Gastrocnemius medialis (tissue), 4 donors: ENCODE data around the gene TAF5L. TPM values are rescaled to one million over a fixed set of nuclear protein-coding genes. Genes with fewer than 3 reads are reported as not detected.

Experiments
- ATAC-seq, 2 donors: fragments of 150-250 bp; one replicate each; pipeline ENCODE4 v1.9.1; 2016
- DNase-seq, 2 donors: peaks; one replicate each; pipeline ENCODE4 v3.0.0-alpha.2; 2019
- H3K27ac ChIP-seq, 4 donors: fragments of 200-600 bp; sonication (generic); 1 replicate in 1 of 4; 2 replicates in 3 of 4; pipeline ENCODE4 v1.5.1; 2016 to 2018; ENCODE audit warnings: mild to moderate bottlenecking in 2 of 4, moderate library complexity in 1 of 4
- H3K27me3 ChIP-seq, 3 donors: fragments of 200-600 bp; sonication (generic) in 2 of 3; 1 replicate in 1 of 3; 2 replicates in 2 of 3; pipeline versions ENCODE4 v1.5.1 to v1.6.0; 2016 to 2019; ENCODE audit warnings: mild to moderate bottlenecking in 1 of 3, moderate library complexity in 1 of 3
- H3K36me3 ChIP-seq, 2 donors: fragments of 200-600 bp; sonication (generic) in 1 of 2; one replicate each; pipeline ENCODE4 v1.5.1; 2017 to 2018
- H3K4me1 ChIP-seq, 2 donors: fragments of 200-600 bp; sonication (generic) in 1 of 2; one replicate each; pipeline ENCODE4 v1.5.1; 2016 to 2017; ENCODE audit warnings: mild to moderate bottlenecking in 2 of 2
- H3K4me3 ChIP-seq, 4 donors: fragments of 200-600 bp; sonication (generic) in 3 of 4; 1 replicate in 1 of 4; 2 replicates in 3 of 4; pipeline ENCODE4 v1.5.1; 2016 to 2019; ENCODE audit warnings: mild to moderate bottlenecking in 2 of 4
- H3K9me3 ChIP-seq, 3 donors: fragments of 200-600 bp; sonication (generic) in 2 of 3; 1 replicate in 1 of 3; 2 replicates in 2 of 3; pipeline ENCODE4 v1.5.1; 2016 to 2019
- CTCF ChIP-seq, 5 experiments: fragments of 450-650 bp in 3 of 5; fragments of 200-600 bp in 2 of 5; sonication (generic) in 2 of 5; IDR thresholded peaks in 4 of 5; conservative IDR thresholded peaks in 1 of 5; 1 replicate in 4 of 5; 2 replicates in 1 of 5; pipeline ENCODE4 v1.5.1; 2016 to 2019; ENCODE audit warnings: antibody characterized with exemption in 5 of 5, mild to moderate bottlenecking in 3 of 5, moderate library complexity in 3 of 5
- POLR2A ChIP-seq, 2 donors: fragments of 450-650 bp; IDR thresholded peaks; one replicate each; pipeline ENCODE4 v1.6.1; 2017; ENCODE audit warnings: antibody characterized with exemption in 2 of 2, mild to moderate bottlenecking in 2 of 2, moderate library complexity in 2 of 2
- in situ Hi-C, 4 donors: fragments of 200-750 bp; cut with MboI; loops; one replicate each; pipeline versions ENCODE4 v1.15.0 to v1.8.0; 2017; ENCODE audit warnings: low sequenced_read_pairs in 4 of 4
- intact Hi-C: fragments of 100-400 bp; cut with DNase I; formaldehyde crosslinking; loops from one replicate; pipeline ENCODE4 v1.15.1; 2023; ENCODE audit warnings: low total_unique reads
- total RNA-seq, 4 donors: library from RNA; depleted of rRNA; stranded (reverse); fragments of >200 nt; gene quantifications; one replicate each; pipeline versions ENCODE4 v1.1.0 to v1.2.3, GENCODE V29; 2016

Gene TAF5L
- total RNA-seq, 4 donors from 2014 or later = 14.5 to 37.4 (median 24.3) TPM

- Histone ChIP-seq H3K9me3 (no peaks in the 10 kb centered on the region), H3K36me3 (peaks cover 0 to 69% of the 10 kb centered on the region in 2 donors), H3K27ac (no peak overlapping the region), H3K4me3 (no peak overlapping the region), H3K27me3 (no peaks in the 10 kb centered on the region), H3K4me1 (peaks cover 10 to 18% of the 10 kb centered on the region in 2 donors)
- TF ChIP-seq CTCF (IDR thresholded peaks at IDR 0.05 in 4 of 5, conservative IDR thresholded peaks at IDR 0.05 in 1 of 5) = no peak
- TF ChIP-seq POLR2A (IDR thresholded peaks at IDR 0.05) = no peak
- DNase-seq (no peak), ATAC-seq (no peak)
- intact Hi-C loops = loop anchor here (5.0 kb wide), 1 partner anchor 353 kb away; no protein-coding TSS in a partner anchor
- in situ Hi-C loops = no loop called here
Observed at GRCh38 chr1:229645324-229645993, 19.5 kb upstream of the TAF5L start.

GRCh38 chr1:229643996-229644745, 18.2 kb upstream of the TAF5L start:
- intact Hi-C loops = no loop called here

DNA sequence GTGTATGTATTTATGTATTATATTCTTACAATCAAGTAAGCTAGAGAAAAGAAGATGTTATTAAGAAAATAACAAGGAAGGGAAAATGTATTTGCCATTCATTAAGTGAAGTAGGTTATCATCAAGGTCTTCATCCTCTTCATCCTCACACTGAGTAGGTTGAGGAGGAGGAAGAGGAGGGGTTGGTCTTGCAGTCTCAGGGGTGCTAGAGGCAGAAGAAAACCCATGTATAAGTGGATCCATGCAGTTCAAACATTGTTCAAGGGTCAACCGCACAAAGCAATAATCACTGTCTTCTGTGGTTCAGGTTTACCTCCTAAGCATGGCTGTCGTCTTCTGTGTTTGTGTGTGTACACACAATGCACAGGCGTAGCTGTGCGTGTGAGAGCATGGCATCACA, 17.0 kb upstream of the TAF5L start:
- Histone ChIP-seq H3K4me1 (peaks cover 14 to 23% of the 10 kb centered on the region in 2 donors), H3K9me3 (no peaks in the 10 kb centered on the region), H3K4me3 (no peak overlapping the region), H3K36me3 (peaks cover 0 to 50% of the 10 kb centered on the region in 2 donors), H3K27me3 (no peaks in the 10 kb centered on the region), H3K27ac (no peak overlapping the region)
- TF ChIP-seq POLR2A (IDR thresholded peaks at IDR 0.05) (no peak), CTCF (IDR thresholded peaks at IDR 0.05 in 4 of 5, conservative IDR thresholded peaks at IDR 0.05 in 1 of 5) (no peak)
- in situ Hi-C loops = no loop called here
- intact Hi-C loops = no loop called here
- DNase-seq = no peak
- no peak for ATAC-seq

More at GRCh38 chr1:229643996-229644745, 18.2 kb upstream of the TAF5L start:
- Histone ChIP-seq H3K9me3 (no peaks in the 10 kb centered on the region), H3K4me1 (peaks cover 14 to 23% of the 10 kb centered on the region in 2 donors), H3K27me3 (no peaks in the 10 kb centered on the region), H3K4me3 (no peak overlapping the region), H3K36me3 (peaks cover 0 to 59% of the 10 kb centered on the region in 2 donors), H3K27ac (no peak overlapping the region)
- TF ChIP-seq POLR2A (IDR thresholded peaks at IDR 0.05) (no peak), CTCF (IDR thresholded peaks at IDR 0.05 in 4 of 5, conservative IDR thresholded peaks at IDR 0.05 in 1 of 5) (no peak)
- DNase-seq = no peak
- ATAC-seq = no peak
- in situ Hi-C loops = no loop called here

GRCh38 chr1:229642376-229642775, 16.5 kb upstream of the TAF5L start:
- TF ChIP-seq CTCF (IDR thresholded peaks at IDR 0.05 in 4 of 5, conservative IDR thresholded peaks at IDR 0.05 in 1 of 5) (no peak), POLR2A (IDR thresholded peaks at IDR 0.05) (no peak)
- Histone ChIP-seq H3K36me3 (peaks cover 0 to 50% of the 10 kb centered on the region in 2 donors), H3K27me3 (no peaks in the 10 kb centered on the region), H3K4me1 (peaks cover 14 to 23% of the 10 kb centered on the region in 2 donors), H3K4me3 (no peak overlapping the region), H3K9me3 (no peaks in the 10 kb centered on the region), H3K27ac (no peak overlapping the region)
- in situ Hi-C loops (no loop called here), intact Hi-C loops (no loop called here)
- ATAC-seq (no peak), DNase-seq (no peak)
